SK-N-SH (cell line): ENCODE data around the gene AKR7A2. TPM values are rescaled to one million over a fixed set of nuclear protein-coding genes. Genes with fewer than 3 reads are reported as not detected.

ENCODE experiments used
- CTCF ChIA-PET: fragments of 300-600, 350-600 bp; formaldehyde crosslinking; extraction: SDS; loops from one replicate; lab custom pipeline; 2021; lab: Yijun Ruan, JAX
- POLR2A ChIA-PET: fragments of 350-600 bp; sonication (Branson Sonifier 250); formaldehyde crosslinking; extraction: SDS; loops from one replicate; lab custom pipeline; 2020; ENCODE audit warnings: antibody characterized with exemption, inconsistent platforms; lab: Yijun Ruan, JAX
- DNase-seq: peaks from one replicate; pipeline ENCODE4 v3.0.0; 2012
- H2AFZ ChIP-seq: fragments of 200-600 bp; sonication (generic); 2 replicates; pipeline ENCODE4 v1.8.1; 2016; ENCODE audit warnings: antibody characterized with exemption, mild to moderate bottlenecking, low read depth
- H3F3A ChIP-seq: fragments of 200-600 bp; sonication (generic); replicated peaks from 2 replicates; pipeline ENCODE3; 2016; ENCODE audit warnings: antibody characterized with exemption, mild to moderate bottlenecking; ENCODE audit not compliant: insufficient read depth
- H3K27ac ChIP-seq, 2 experiments: fragments of 200-500 bp in 1 of 2; fragments of 200-600 bp in 1 of 2; sonication (Bioruptor generic) in 1 of 2; sonication (generic), shearing (Covaris generic) in 1 of 2; 2 replicates each; pipeline versions ENCODE4 v1.5.1 to v1.6.1; 2014 to 2016; ENCODE audit warnings: low read depth in 2 of 2, inconsistent platforms in 1 of 2, low read length in 1 of 2, mild to moderate bottlenecking in 1 of 2, mixed read lengths in 1 of 2
- H3K27me3 ChIP-seq: fragments of 200-600 bp; sonication (generic), shearing (Covaris generic); 2 replicates; pipeline ENCODE4 v1.6.1; 2016; ENCODE audit warnings: mixed run types; ENCODE audit not compliant: insufficient read depth
- H3K36me3 ChIP-seq, 2 experiments: fragments of 200-500 bp in 1 of 2; fragments of 200-600 bp in 1 of 2; sonication (Bioruptor generic) in 1 of 2; sonication (generic) in 1 of 2; replicated peaks in 1 of 2; 2 replicates each; pipeline versions ENCODE3 to v1.5.1; 2014 to 2016; ENCODE audit warnings: low read length in 1 of 2, mild to moderate bottlenecking in 1 of 2; ENCODE audit not compliant: insufficient read depth in 2 of 2, control insufficient read depth in 1 of 2
- H3K4me1 ChIP-seq, 2 experiments: fragments of 200-500 bp in 1 of 2; fragments of 200-600 bp in 1 of 2; sonication (Bioruptor generic) in 1 of 2; sonication (generic), shearing (Covaris generic) in 1 of 2; 2 replicates each; pipeline versions ENCODE4 v1.5.1 to v1.6.1; 2014 to 2016; ENCODE audit warnings: low read depth in 1 of 2, low read length in 1 of 2, mixed run types in 1 of 2; ENCODE audit not compliant: insufficient read depth in 2 of 2, control insufficient read depth in 1 of 2
- H3K4me2 ChIP-seq: fragments of 200-600 bp; sonication (generic), shearing (Covaris generic); 2 replicates; pipeline ENCODE4 v1.6.1; 2017; ENCODE audit warnings: mixed run types
- H3K4me3 ChIP-seq, 2 experiments: fragments of 200-500 bp in 1 of 2; fragments of 200-600 bp in 1 of 2; sonication (Bioruptor generic) in 1 of 2; sonication (generic), shearing (Covaris generic) in 1 of 2; 2 replicates each; pipeline versions ENCODE4 v1.5.1 to v1.8.1; 2014 to 2016; ENCODE audit warnings: low read depth in 2 of 2, inconsistent platforms in 1 of 2, low read length in 1 of 2, mild to moderate bottlenecking in 1 of 2, mixed read lengths in 1 of 2, moderate library complexity in 1 of 2
- H3K79me2 ChIP-seq: fragments of 200-600 bp; sonication (generic); 2 replicates; pipeline ENCODE4 v1.8.1; 2017; ENCODE audit warnings: mild to moderate bottlenecking; ENCODE audit not compliant: insufficient read depth
- H3K9ac ChIP-seq: fragments of 200-600 bp; sonication (generic); 2 replicates; pipeline ENCODE4 v1.6.1; 2017; ENCODE audit warnings: mixed run types
- H3K9me2 ChIP-seq: fragments of 200-600 bp; sonication (generic); 2 replicates; pipeline ENCODE4 v1.6.1; 2017; ENCODE audit warnings: mixed run types
- H3K9me3 ChIP-seq: fragments of 200-600 bp; sonication (generic); 2 replicates; pipeline ENCODE4 v1.6.1; 2017; ENCODE audit warnings: mixed run types, mild to moderate bottlenecking, moderate library complexity
- H4K20me1 ChIP-seq: fragments of 200-600 bp; sonication (generic); 2 replicates; pipeline ENCODE4 v1.6.1; 2017; ENCODE audit warnings: mild to moderate bottlenecking, mixed run types; ENCODE audit not compliant: insufficient read depth
- CHD2 ChIP-seq: fragments of 150-350 bp; IDR thresholded peaks from 2 replicates; pipeline ENCODE4 v1.6.1; 2018; ENCODE audit warnings: low read length; ENCODE audit not compliant: partially characterized antibody
- EP300 ChIP-seq, 2 experiments: IDR thresholded peaks; 2 replicates each; pipeline versions ENCODE4 v1.4.0 to v1.6.1; 2012; ENCODE audit warnings: borderline replicate concordance in 1 of 2, low read depth in 1 of 2, low read length in 1 of 2
- EZH2phosphoT487 ChIP-seq: fragments of 200-600 bp; sonication (generic); IDR thresholded peaks from 2 replicates; pipeline ENCODE4 v1.6.1; 2017; ENCODE audit warnings: low read depth, mixed run types, mild to moderate bottlenecking, antibody characterized with exemption, moderate library complexity, borderline replicate concordance
- FOXJ3 ChIP-seq: sonication (generic); formaldehyde crosslinking; IDR thresholded peaks from 2 replicates; pipeline ENCODE4 v1.5.1; 2020; ENCODE audit warnings: mild to moderate bottlenecking, missing genetic modification reagents
- GABPA ChIP-seq: IDR thresholded peaks from 2 replicates; pipeline ENCODE4 v1.4.0; 2012; ENCODE audit warnings: low read depth, mild to moderate bottlenecking
- IRF3 ChIP-seq: fragments of 150-350 bp; IDR thresholded peaks from 2 replicates; pipeline ENCODE4 v1.6.1; 2016; ENCODE audit warnings: mild to moderate bottlenecking, low read depth, low read length
- MEF2A ChIP-seq: IDR thresholded peaks from 2 replicates; pipeline ENCODE4 v1.4.0; 2012; ENCODE audit warnings: low read depth, borderline replicate concordance
- MXI1 ChIP-seq: IDR thresholded peaks from 2 replicates; pipeline ENCODE4 v1.6.1; 2012; ENCODE audit warnings: mild to moderate bottlenecking, low read depth, low read length, improper control_type of control experiment
- POLR2AphosphoS5 ChIP-seq: IDR thresholded peaks from 2 replicates; pipeline ENCODE4 v1.6.1; 2012; ENCODE audit warnings: low read depth, low read length
- RAD21 ChIP-seq: IDR thresholded peaks from 2 replicates; pipeline ENCODE4 v1.6.1; 2012; ENCODE audit warnings: mild to moderate bottlenecking, low read length
- RCOR1 ChIP-seq: fragments of 150-350 bp; IDR thresholded peaks from 2 replicates; pipeline ENCODE4 v1.6.1; 2017; ENCODE audit warnings: antibody characterized with exemption, low read length
- SIN3A ChIP-seq: IDR thresholded peaks from 2 replicates; pipeline ENCODE4 v1.6.1; 2012; ENCODE audit warnings: low read depth, mild to moderate bottlenecking, low read length, moderate library complexity, borderline replicate concordance
- TAF1 ChIP-seq: IDR thresholded peaks from 2 replicates; pipeline ENCODE4 v1.6.1; 2012; ENCODE audit warnings: low read depth, mild to moderate bottlenecking, low read length, moderate library complexity, borderline replicate concordance
- TCF12 ChIP-seq: IDR thresholded peaks from 2 replicates; pipeline ENCODE4 v1.4.0; 2012
- WGBS: methylation state at CpG from one replicate; pipeline ENCODE4 v1.1.6; 2017; ENCODE audit warnings: low lambda C conversion rate; 5-methylcytosine and 5-hydroxymethylcytosine counted together
- polyA plus RNA-seq, 3 experiments: library from polyadenylated mRNA; depleted of rRNA; stranded (reverse); fragments of >200 nt; gene quantifications; 2 replicates each; pipeline ENCODE4 v1.2.3, GENCODE V29; 2012
- TF ChIP-seq, protein P1 (sequence below): IDR thresholded peaks from 2 replicates; pipeline ENCODE4 v1.4.0; 2012; ENCODE audit warnings: low read depth, borderline replicate concordance

AKR7A2 gene
- polyA plus RNA-seq, 1 of the 3 experiments (the other 2 are of a cell fraction): 40.7 TPM

GRCh38 chr1:19336543-19336942 is 24.6 kb upstream of the AKR7A2 start:
- no peaks in the 10 kb centered on the region for H4K20me1 ChIP-seq
- H3K36me3 ChIP-seq: peaks cover 3 to 19% of the 10 kb centered on the region in 2 experiments
- no peaks in the 10 kb centered on the region for H3K9me2 ChIP-seq
- no peak overlapping the region for H3K4me2 ChIP-seq
- WGBS: 82% methylated on average over 6 of the region's 7 CpGs
- TF ChIP-seq TCF12 (no peak), SIN3A (no peak), RCOR1 (no peak), RAD21 (no peak), IRF3 (no peak), GABPA (no peak), POLR2AphosphoS5 (no peak; the same call in 1 of the 2 replicates), TAF1 (no peak), FOXJ3 (no peak), EP300 (IDR thresholded peaks at IDR 0.05; ENCODE audit: borderline replicate concordance in 1 of 2, low read depth in 1 of 2, low read length in 1 of 2) (no peak), EZH2phosphoT487 (no peak), MEF2A (no peak)
- H3K27me3 ChIP-seq: no peaks in the 10 kb centered on the region
- peaks cover 6% of the 10 kb centered on the region; the same call in 1 of the 2 replicates for H3K79me2 ChIP-seq
- H3K9ac ChIP-seq: no peak overlapping the region
- ChIA-PET CTCF (interaction anchor here (1.4 kb wide), 1 partner anchor 317 kb away, joined by 3 read pairs; no protein-coding TSS in a partner anchor), POLR2A (no interaction called here)
- no peaks in the 10 kb centered on the region for H3K9me3 ChIP-seq
- no peak overlapping the region for H2AFZ ChIP-seq
- peaks cover 3% of the 10 kb centered on the region for H3F3A ChIP-seq
- DNase-seq: no peak
- H3K4me3 ChIP-seq: no peak overlapping the region
- peaks cover 0 to 38% of the 10 kb centered on the region in 2 experiments; a peak in 2 of 4 replicates for H3K4me1 ChIP-seq
- no peak overlapping the region for H3K27ac ChIP-seq

GRCh38 chr1:19333587-19334354 is 21.8 kb upstream of the AKR7A2 start:
- Histone ChIP-seq H3K9ac (no peak overlapping the region), H2AFZ (no peak overlapping the region), H3K27ac (no peak overlapping the region), H3K4me2 (no peak overlapping the region), H3K9me3 (no peaks in the 10 kb centered on the region), H3K79me2 (no peaks in the 10 kb centered on the region), H3K9me2 (no peaks in the 10 kb centered on the region), H4K20me1 (no peaks in the 10 kb centered on the region), H3K4me3 (no peak overlapping the region), H3K36me3 (peaks cover 0 to 3% of the 10 kb centered on the region in 2 experiments), H3K27me3 (no peaks in the 10 kb centered on the region), H3K4me1 (peaks cover 0 to 19% of the 10 kb centered on the region in 2 experiments; a peak in 2 of 4 replicates), H3F3A (peaks cover 3% of the 10 kb centered on the region)
- CTCF ChIA-PET: interaction anchor here (0.6 to 2.5 kb wide), 4 partner anchors 11 to 326 kb away, joined by 3 to 8 read pairs (median 4); no protein-coding TSS in a partner anchor
- WGBS: 93% methylated on average over 9 of the region's 9 CpGs
- DNase-seq: no peak
- POLR2A ChIA-PET: no interaction called here
- TF ChIP-seq RCOR1: no peak
- no peak for TF ChIP-seq CHD2
- no peak for TF ChIP-seq FOXJ3
- TF ChIP-seq MXI1: no peak
- TF ChIP-seq, protein P1, sequence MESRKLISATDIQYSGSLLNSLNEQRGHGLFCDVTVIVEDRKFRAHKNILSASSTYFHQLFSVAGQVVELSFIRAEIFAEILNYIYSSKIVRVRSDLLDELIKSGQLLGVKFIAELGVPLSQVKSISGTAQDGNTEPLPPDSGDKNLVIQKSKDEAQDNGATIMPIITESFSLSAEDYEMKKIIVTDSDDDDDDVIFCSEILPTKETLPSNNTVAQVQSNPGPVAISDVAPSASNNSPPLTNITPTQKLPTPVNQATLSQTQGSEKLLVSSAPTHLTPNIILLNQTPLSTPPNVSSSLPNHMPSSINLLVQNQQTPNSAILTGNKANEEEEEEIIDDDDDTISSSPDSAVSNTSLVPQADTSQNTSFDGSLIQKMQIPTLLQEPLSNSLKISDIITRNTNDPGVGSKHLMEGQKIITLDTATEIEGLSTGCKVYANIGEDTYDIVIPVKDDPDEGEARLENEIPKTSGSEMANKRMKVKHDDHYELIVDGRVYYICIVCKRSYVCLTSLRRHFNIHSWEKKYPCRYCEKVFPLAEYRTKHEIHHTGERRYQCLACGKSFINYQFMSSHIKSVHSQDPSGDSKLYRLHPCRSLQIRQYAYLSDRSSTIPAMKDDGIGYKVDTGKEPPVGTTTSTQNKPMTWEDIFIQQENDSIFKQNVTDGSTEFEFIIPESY: no peak
